HepG2 (cell line): Measurements from ENCODE around the gene TXN. TPM values are rescaled to one million over a fixed set of nuclear protein-coding genes. Genes with fewer than 3 reads are reported as not detected.

Experiments used
- ATF1 ChIP-seq: IDR thresholded peaks from 2 replicates; pipeline ENCODE4 v1.6.1; 2016; ENCODE audit warnings: mild to moderate bottlenecking, control low read depth
- JARID2 ChIP-seq: sonication (generic); formaldehyde crosslinking; IDR thresholded peaks from 2 replicates; pipeline ENCODE4 v1.8.1; 2023; ENCODE audit warnings: missing genetic modification reagents, inconsistent platforms; ENCODE audit not compliant: insufficient replicate concordance
- MATR3 ChIP-seq: sonication (generic); formaldehyde crosslinking; IDR thresholded peaks from 2 replicates; pipeline ENCODE4 v1.4.0; 2020; ENCODE audit warnings: missing genetic modification reagents
- NFIC ChIP-seq: IDR thresholded peaks from 2 replicates; pipeline ENCODE4 v1.6.1; 2012; ENCODE audit warnings: mild to moderate bottlenecking, low read length, inconsistent platforms
- SSRP1 ChIP-seq: IDR thresholded peaks from 2 replicates; pipeline ENCODE4 v1.6.1; 2016; ENCODE audit warnings: control low read depth
- STAG1 ChIP-seq: sonication (generic); formaldehyde crosslinking; IDR thresholded peaks from 2 replicates; pipeline ENCODE4 v1.4.0; 2020; ENCODE audit warnings: missing genetic modification reagents
- XRCC5 ChIP-seq: fragments of 200-400 bp; formaldehyde crosslinking; optimal IDR thresholded peaks from 2 replicates; pipeline ENCODE3; 2017; ENCODE audit warnings: mild to moderate bottlenecking, low read length
- ZMYM3 ChIP-seq: sonication (generic); formaldehyde crosslinking; IDR thresholded peaks from 2 replicates; pipeline ENCODE4 v1.5.1; 2020; ENCODE audit warnings: mild to moderate bottlenecking, missing genetic modification reagents
- ZNF230 ChIP-seq: sonication (generic); formaldehyde crosslinking; IDR thresholded peaks from 2 replicates; pipeline ENCODE4 v1.4.0; 2020; ENCODE audit warnings: mild to moderate bottlenecking, missing genetic modification reagents
- polyA plus RNA-seq, 8 experiments: library from polyadenylated mRNA; depleted of rRNA in 3 of 8; stranded (reverse) in 7 of 8; unstranded in 1 of 8; fragments of >200 nt; fragmentation: Illumina TruSeq in 4 of 8; extraction: Trizol in 4 of 8; gene quantifications; 2 replicates each; pipeline versions ENCODE4 v1.2.1 to v1.2.3, GENCODE V29; 2011 to 2016; ENCODE audit warnings: low read depth in 4 of 8, missing spikeins in 1 of 8, mixed read lengths in 1 of 8; ENCODE audit not compliant: insufficient read depth in 1 of 8
- total RNA-seq, 5 experiments: library from RNA; depleted of rRNA; stranded (reverse); fragments of >200 nt; fragmentation: Illumina TruSeq; extraction: Trizol; gene quantifications; 2 replicates each; pipeline ENCODE4 v1.2.3, GENCODE V29; 2016; ENCODE audit warnings: low read depth in 1 of 5
- TF ChIP-seq, protein P1 (sequence below): IDR thresholded peaks from 2 replicates; pipeline ENCODE4 v1.6.1; 2016; ENCODE audit warnings: missing compliant biosample characterization, missing genetic modification reagents, borderline replicate concordance
- TF ChIP-seq, protein P2 (sequence below): IDR thresholded peaks from 2 replicates; pipeline ENCODE4 v1.4.0; 2020; ENCODE audit warnings: mild to moderate bottlenecking, missing genetic modification reagents
- TF ChIP-seq, protein P3 (sequence below): sonication (generic); formaldehyde crosslinking; IDR thresholded peaks from 2 replicates; pipeline ENCODE4 v1.8.0; 2022; ENCODE audit warnings: mild to moderate bottlenecking, missing genetic modification reagents, borderline replicate concordance
- TF ChIP-seq, protein P4 (sequence below): sonication (generic); formaldehyde crosslinking; IDR thresholded peaks from 2 replicates; pipeline ENCODE4 v1.5.0; 2020; ENCODE audit warnings: mild to moderate bottlenecking, missing genetic modification reagents, borderline replicate concordance

Gene TXN
- total and polyA plus RNA-seq, 2 of the 13 experiments (the other 11 are each of a cell fraction or from before 2014, with no cell fraction given), result 364 to 470 TPM

DNA sequence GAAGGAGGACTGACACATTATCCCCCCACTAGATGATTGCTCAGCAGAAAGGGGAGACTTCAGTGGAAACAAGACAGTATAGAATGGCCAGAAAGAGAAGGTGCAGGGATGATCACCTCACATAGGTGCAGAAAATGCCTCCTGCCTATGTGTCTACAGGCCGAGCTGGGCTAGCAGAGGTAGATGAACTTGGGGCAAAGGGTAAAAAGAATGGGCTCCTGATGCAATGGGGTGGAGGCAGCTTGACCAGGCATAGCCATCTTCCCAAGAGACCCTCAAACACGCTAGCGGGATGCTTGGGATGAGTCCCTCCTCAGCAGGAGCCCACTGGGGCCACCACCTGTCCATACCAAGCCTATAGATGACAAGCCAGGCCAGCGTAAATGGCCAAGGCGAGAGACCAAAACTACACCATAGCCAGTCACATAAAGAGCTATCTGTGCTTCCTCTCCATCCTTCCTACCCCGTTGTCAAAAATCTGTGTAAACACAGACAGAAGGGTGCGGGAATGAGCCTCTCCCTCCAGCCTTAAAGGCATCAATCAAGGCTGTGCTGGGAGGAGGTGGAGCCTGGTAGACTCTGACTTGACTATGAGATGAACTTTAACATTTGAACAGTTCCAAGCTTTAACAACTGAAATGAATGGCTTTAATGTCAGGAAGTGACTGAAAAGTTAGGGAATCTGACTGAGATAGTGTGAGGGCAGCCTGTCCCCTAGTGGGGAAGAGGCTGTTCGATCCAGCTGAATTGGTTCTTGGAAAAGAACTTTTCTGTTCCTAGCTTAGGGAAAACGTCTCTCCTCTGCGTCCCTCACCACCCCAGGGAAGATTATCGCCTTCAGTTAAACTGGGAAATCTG lies 58.7 kb downstream of the TXN start (continued):
- TF ChIP-seq SSRP1 (CRISPR knock-in tag), result 0 out of 2 replicates have a peak, but pooled peaks have one; percentile 26
- no peak for TF ChIP-seq ZMYM3 (CRISPR knock-in tag)
- no peak for TF ChIP-seq NFIC
- no peak for TF ChIP-seq ATF1 (CRISPR knock-in tag)
- peak; percentile 81 for TF ChIP-seq STAG1 (CRISPR knock-in tag)
- TF ChIP-seq, protein P1, sequence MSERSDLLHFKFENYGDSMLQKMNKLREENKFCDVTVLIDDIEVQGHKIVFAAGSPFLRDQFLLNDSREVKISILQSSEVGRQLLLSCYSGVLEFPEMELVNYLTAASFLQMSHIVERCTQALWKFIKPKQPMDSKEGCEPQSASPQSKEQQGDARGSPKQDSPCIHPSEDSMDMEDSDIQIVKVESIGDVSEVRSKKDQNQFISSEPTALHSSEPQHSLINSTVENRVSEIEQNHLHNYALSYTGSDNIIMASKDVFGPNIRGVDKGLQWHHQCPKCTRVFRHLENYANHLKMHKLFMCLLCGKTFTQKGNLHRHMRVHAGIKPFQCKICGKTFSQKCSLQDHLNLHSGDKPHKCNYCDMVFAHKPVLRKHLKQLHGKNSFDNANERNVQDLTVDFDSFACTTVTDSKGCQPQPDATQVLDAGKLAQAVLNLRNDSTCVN (CRISPR knock-in tag), result no peak
- no peak for TF ChIP-seq ZNF230
- TF ChIP-seq MATR3 (CRISPR knock-in tag), result no peak
- TF ChIP-seq XRCC5, result no peak
- TF ChIP-seq, protein P2, sequence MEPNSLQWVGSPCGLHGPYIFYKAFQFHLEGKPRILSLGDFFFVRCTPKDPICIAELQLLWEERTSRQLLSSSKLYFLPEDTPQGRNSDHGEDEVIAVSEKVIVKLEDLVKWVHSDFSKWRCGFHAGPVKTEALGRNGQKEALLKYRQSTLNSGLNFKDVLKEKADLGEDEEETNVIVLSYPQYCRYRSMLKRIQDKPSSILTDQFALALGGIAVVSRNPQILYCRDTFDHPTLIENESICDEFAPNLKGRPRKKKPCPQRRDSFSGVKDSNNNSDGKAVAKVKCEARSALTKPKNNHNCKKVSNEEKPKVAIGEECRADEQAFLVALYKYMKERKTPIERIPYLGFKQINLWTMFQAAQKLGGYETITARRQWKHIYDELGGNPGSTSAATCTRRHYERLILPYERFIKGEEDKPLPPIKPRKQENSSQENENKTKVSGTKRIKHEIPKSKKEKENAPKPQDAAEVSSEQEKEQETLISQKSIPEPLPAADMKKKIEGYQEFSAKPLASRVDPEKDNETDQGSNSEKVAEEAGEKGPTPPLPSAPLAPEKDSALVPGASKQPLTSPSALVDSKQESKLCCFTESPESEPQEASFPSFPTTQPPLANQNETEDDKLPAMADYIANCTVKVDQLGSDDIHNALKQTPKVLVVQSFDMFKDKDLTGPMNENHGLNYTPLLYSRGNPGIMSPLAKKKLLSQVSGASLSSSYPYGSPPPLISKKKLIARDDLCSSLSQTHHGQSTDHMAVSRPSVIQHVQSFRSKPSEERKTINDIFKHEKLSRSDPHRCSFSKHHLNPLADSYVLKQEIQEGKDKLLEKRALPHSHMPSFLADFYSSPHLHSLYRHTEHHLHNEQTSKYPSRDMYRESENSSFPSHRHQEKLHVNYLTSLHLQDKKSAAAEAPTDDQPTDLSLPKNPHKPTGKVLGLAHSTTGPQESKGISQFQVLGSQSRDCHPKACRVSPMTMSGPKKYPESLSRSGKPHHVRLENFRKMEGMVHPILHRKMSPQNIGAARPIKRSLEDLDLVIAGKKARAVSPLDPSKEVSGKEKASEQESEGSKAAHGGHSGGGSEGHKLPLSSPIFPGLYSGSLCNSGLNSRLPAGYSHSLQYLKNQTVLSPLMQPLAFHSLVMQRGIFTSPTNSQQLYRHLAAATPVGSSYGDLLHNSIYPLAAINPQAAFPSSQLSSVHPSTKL (CRISPR knock-in tag), result peak; percentile 57; the same call in 1 of the 2 replicates
- TF ChIP-seq, protein P3, sequence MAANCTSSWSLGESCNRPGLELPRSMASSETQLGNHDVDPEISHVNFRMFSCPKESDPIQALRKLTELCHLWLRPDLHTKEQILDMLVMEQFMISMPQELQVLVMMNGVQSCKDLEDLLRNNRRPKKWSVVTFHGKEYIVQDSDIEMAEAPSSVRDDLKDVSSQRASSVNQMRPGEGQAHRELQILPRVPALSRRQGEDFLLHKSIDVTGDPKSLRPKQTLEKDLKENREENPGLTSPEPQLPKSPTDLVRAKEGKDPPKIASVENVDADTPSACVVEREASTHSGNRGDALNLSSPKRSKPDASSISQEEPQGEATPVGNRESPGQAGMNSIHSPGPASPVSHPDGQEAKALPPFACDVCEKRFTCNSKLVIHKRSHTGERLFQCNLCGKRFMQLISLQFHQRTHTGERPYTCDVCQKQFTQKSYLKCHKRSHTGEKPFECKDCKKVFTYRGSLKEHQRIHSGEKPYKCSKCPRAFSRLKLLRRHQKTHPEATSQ (CRISPR knock-in tag), result no peak
- TF ChIP-seq, protein P4, sequence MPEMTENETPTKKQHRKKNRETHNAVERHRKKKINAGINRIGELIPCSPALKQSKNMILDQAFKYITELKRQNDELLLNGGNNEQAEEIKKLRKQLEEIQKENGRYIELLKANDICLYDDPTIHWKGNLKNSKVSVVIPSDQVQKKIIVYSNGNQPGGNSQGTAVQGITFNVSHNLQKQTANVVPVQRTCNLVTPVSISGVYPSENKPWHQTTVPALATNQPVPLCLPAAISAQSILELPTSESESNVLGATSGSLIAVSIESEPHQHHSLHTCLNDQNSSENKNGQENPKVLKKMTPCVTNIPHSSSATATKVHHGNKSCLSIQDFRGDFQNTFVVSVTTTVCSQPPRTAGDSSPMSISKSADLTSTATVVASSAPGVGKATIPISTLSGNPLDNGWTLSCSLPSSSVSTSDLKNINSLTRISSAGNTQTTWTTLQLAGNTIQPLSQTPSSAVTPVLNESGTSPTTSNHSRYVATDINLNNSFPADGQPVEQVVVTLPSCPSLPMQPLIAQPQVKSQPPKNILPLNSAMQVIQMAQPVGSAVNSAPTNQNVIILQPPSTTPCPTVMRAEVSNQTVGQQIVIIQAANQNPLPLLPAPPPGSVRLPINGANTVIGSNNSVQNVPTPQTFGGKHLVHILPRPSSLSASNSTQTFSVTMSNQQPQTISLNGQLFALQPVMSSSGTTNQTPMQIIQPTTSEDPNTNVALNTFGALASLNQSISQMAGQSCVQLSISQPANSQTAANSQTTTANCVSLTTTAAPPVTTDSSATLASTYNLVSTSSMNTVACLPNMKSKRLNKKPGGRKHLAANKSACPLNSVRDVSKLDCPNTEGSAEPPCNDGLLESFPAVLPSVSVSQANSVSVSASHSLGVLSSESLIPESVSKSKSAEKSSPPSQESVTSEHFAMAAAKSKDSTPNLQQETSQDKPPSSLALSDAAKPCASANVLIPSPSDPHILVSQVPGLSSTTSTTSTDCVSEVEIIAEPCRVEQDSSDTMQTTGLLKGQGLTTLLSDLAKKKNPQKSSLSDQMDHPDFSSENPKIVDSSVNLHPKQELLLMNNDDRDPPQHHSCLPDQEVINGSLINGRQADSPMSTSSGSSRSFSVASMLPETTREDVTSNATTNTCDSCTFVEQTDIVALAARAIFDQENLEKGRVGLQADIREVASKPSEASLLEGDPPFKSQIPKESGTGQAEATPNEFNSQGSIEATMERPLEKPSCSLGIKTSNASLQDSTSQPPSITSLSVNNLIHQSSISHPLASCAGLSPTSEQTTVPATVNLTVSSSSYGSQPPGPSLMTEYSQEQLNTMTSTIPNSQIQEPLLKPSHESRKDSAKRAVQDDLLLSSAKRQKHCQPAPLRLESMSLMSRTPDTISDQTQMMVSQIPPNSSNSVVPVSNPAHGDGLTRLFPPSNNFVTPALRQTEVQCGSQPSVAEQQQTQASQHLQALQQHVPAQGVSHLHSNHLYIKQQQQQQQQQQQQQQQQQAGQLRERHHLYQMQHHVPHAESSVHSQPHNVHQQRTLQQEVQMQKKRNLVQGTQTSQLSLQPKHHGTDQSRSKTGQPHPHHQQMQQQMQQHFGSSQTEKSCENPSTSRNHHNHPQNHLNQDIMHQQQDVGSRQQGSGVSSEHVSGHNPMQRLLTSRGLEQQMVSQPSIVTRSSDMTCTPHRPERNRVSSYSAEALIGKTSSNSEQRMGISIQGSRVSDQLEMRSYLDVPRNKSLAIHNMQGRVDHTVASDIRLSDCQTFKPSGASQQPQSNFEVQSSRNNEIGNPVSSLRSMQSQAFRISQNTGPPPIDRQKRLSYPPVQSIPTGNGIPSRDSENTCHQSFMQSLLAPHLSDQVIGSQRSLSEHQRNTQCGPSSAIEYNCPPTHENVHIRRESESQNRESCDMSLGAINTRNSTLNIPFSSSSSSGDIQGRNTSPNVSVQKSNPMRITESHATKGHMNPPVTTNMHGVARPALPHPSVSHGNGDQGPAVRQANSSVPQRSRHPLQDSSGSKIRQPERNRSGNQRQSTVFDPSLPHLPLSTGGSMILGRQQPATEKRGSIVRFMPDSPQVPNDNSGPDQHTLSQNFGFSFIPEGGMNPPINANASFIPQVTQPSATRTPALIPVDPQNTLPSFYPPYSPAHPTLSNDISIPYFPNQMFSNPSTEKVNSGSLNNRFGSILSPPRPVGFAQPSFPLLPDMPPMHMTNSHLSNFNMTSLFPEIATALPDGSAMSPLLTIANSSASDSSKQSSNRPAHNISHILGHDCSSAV (CRISPR knock-in tag), result no peak
- no peak for TF ChIP-seq JARID2 (CRISPR knock-in tag)
